Germinal center (tissue), 1 donor: ENCODE measurements around the gene DMD.

Experiments used
- DNase-seq: peaks from one replicate; pipeline ENCODE4 v3.0.0; 2012; ENCODE audit warnings: mixed read lengths, low spot score

DMD gene

GRCh38 chrX:31280580-31280979 is 1930.8 kb downstream of the DMD start:
- DNase-seq: no peak

GRCh38 chrX:31279359-31279758 is 1932.0 kb downstream of the DMD start:
- no peak for DNase-seq

GRCh38 chrX:31272472-31272775 is 1938.9 kb downstream of the DMD start:
- DNase-seq: no peak

GRCh38 chrX:31271615-31272471 is 1939.5 kb downstream of the DMD start:
- DNase-seq: no peak

- DNase-seq: no peak
Observed at GRCh38 chrX:31269914-31270313, 1941.4 kb downstream of the DMD start.

GRCh38 chrX:31268359-31268758 is 1943.0 kb downstream of the DMD start:
- DNase-seq: no peak

GRCh38 chrX:31266203-31267076 is 1944.9 kb downstream of the DMD start:
- peak; percentile 71 for DNase-seq

- no peak for DNase-seq
Observed at GRCh38 chrX:31265383-31265782, 1946.0 kb downstream of the DMD start.

- DNase-seq: no peak
Observed at GRCh38 chrX:31260351-31260750, 1951.0 kb downstream of the DMD start.

- no peak for DNase-seq
Observed at GRCh38 chrX:31258166-31258565, 1953.2 kb downstream of the DMD start.

GRCh38 chrX:31255310-31256033 is 1955.9 kb downstream of the DMD start:
- no peak for DNase-seq

GRCh38 chrX:31252133-31252532 is 1959.2 kb downstream of the DMD start:
- DNase-seq: no peak

- no peak for DNase-seq
Observed at GRCh38 chrX:31251336-31251735, 1960.0 kb downstream of the DMD start.

- no peak for DNase-seq
Observed at GRCh38 chrX:31245714-31246113, 1965.6 kb downstream of the DMD start.

GRCh38 chrX:31243804-31244203 is 1967.5 kb downstream of the DMD start:
- DNase-seq: no peak

- DNase-seq: no peak
Observed at GRCh38 chrX:31240982-31241381, 1970.4 kb downstream of the DMD start.

- DNase-seq: no peak
Observed at GRCh38 chrX:31237189-31237588, 1974.2 kb downstream of the DMD start.

GRCh38 chrX:31236231-31236630 is 1975.1 kb downstream of the DMD start:
- peak; percentile 11 for DNase-seq

- DNase-seq: no peak
Observed at GRCh38 chrX:31233941-31234496, 1977.3 kb downstream of the DMD start.

GRCh38 chrX:31232506-31232905 is 1978.8 kb downstream of the DMD start:
- DNase-seq: no peak

- peak; percentile 35 for DNase-seq
Observed at GRCh38 chrX:31228909-31229308, 1982.4 kb downstream of the DMD start.

- no peak for DNase-seq
Observed at GRCh38 chrX:31228415-31228832, 1982.9 kb downstream of the DMD start.
